Measurements from ENCODE around the gene SHKBP1.

DNA sequence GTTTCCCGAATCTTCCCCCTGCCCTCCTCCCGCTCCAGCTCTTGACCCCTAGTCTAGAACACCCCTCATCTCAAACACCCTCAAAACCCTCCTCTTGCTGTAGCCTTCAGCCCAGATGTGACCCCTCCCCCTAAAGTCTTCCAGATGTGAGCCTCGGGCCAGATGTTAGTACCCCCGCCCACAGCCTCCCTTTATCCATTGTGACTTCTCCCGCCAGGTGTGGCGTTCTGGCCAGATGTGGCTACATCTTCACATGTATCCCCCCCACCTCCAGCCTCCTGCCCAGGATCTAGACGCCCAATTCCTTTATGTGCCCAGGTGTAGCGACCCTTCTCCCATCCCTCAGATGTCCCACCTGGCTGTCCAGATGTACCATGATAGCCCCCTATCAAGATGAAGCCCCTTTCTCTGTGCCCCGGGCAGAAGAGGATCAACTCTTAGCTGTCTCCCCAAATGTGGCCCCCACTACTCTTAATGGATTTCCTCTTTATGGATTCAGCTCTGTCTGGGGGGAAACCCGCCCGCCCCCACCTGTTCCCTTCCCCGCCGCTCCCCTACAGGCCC is 24.0 kb downstream of the SHKBP1 start:
- no peak for TF ChIP-seq POLR2A (IDR thresholded peaks at IDR 0.05; ENCODE audit: low read depth, low read length)
- no peak for TF ChIP-seq TAF1 (IDR thresholded peaks at IDR 0.05; ENCODE audit: borderline replicate concordance, low read depth, low read length)
